CD8-positive, alpha-beta memory T cell (primary cell): ENCODE results near the gene ABCB9. TPM values are rescaled to one million over a fixed set of nuclear protein-coding genes. Genes with fewer than 3 reads are reported as not detected.

Experiments used
- CTCF ChIA-PET: fragments of 350-600 bp; sonication (Branson Sonifier 250); formaldehyde crosslinking; loops from one replicate; lab custom pipeline; 2021; ENCODE audit warnings: antibody characterized with exemption; lab: Charles Lee
- POLR2A ChIA-PET: fragments of 350-600 bp; sonication (Branson Sonifier 250); formaldehyde crosslinking; loops from one replicate; lab custom pipeline; 2021; ENCODE audit warnings: antibody characterized with exemption; lab: Charles Lee
- DNase-seq, 5 donors: peaks; one replicate each; pipeline versions ENCODE4 v3.0.0 to v3.0.0-alpha.2; 2020 to 2022; ENCODE audit warnings: mixed read lengths in 1 of 5
- H3K27ac ChIP-seq: one replicate; pipeline ENCODE4 v1.7.0; 2013; ENCODE audit warnings: low read depth, mild to moderate bottlenecking, low read length, moderate library complexity
- H3K27me3 ChIP-seq: 2 replicates; pipeline ENCODE4 v1.7.0; 2013; ENCODE audit warnings: low read length, mild to moderate bottlenecking; ENCODE audit not compliant: insufficient read depth, poor library complexity, severe bottlenecking
- H3K36me3 ChIP-seq: 2 replicates; pipeline ENCODE4 v1.7.0; 2013; ENCODE audit warnings: mild to moderate bottlenecking, low read length, moderate library complexity; ENCODE audit not compliant: insufficient read depth
- H3K4me1 ChIP-seq: 2 replicates; pipeline ENCODE4 v1.7.0; 2013; ENCODE audit warnings: mild to moderate bottlenecking, low read length, moderate library complexity; ENCODE audit not compliant: insufficient read depth
- H3K4me3 ChIP-seq: 2 replicates; pipeline ENCODE4 v1.7.0; 2013; ENCODE audit warnings: mild to moderate bottlenecking, low read length
- H3K9me3 ChIP-seq: 2 replicates; pipeline ENCODE4 v1.7.0; 2013; ENCODE audit warnings: mild to moderate bottlenecking, low read length
- H3K27ac Mint-ChIP-seq, 8 donors: one replicate each; pipeline ENCODE4 v1.8.0; 2020 to 2021; ENCODE audit warnings: mixed read lengths in 8 of 8, mild to moderate bottlenecking in 6 of 8, inconsistent platforms in 3 of 8, moderate library complexity in 3 of 8
- H3K27me3 Mint-ChIP-seq, 2 donors: one replicate each; pipeline ENCODE4 v1.8.0; 2020 to 2021; ENCODE audit warnings: mixed read lengths in 2 of 2, mild to moderate bottlenecking in 1 of 2, moderate library complexity in 1 of 2
- H3K36me3 Mint-ChIP-seq, 3 donors: one replicate each; pipeline ENCODE4 v1.8.0; 2020 to 2021; ENCODE audit warnings: mixed read lengths in 3 of 3, inconsistent platforms in 1 of 3, mild to moderate bottlenecking in 1 of 3
- H3K4me1 Mint-ChIP-seq, 3 donors: one replicate each; pipeline ENCODE4 v1.8.0; 2020 to 2021; ENCODE audit warnings: mixed read lengths in 3 of 3, inconsistent platforms in 1 of 3, mild to moderate bottlenecking in 1 of 3
- H3K4me3 Mint-ChIP-seq, 7 donors: one replicate each; pipeline ENCODE4 v1.8.0; 2020 to 2021; ENCODE audit warnings: mixed read lengths in 7 of 7, mild to moderate bottlenecking in 6 of 7, moderate library complexity in 4 of 7, inconsistent platforms in 2 of 7
- H3K9me3 Mint-ChIP-seq, 5 donors: one replicate each; pipeline ENCODE4 v1.8.0; 2020 to 2022; ENCODE audit warnings: mixed read lengths in 5 of 5, mild to moderate bottlenecking in 3 of 5, moderate library complexity in 2 of 5, inconsistent platforms in 1 of 5
- polyA plus RNA-seq: library from polyadenylated mRNA; unstranded; fragments of 300-500 nt; fragmentation: Illumina TruSeq; gene quantifications from one replicate; pipeline ENCODE4 v1.2.3, GENCODE V29; 2021
- total RNA-seq, 2 experiments: library from RNA; stranded (reverse); gene quantifications; one replicate each; pipeline ENCODE4 v1.2.3, GENCODE V29; 2021

Gene ABCB9
- total and polyA plus RNA-seq, 3 experiments from 2014 or later = 0.99 to 3.9 (median 3.7) TPM

DNA sequence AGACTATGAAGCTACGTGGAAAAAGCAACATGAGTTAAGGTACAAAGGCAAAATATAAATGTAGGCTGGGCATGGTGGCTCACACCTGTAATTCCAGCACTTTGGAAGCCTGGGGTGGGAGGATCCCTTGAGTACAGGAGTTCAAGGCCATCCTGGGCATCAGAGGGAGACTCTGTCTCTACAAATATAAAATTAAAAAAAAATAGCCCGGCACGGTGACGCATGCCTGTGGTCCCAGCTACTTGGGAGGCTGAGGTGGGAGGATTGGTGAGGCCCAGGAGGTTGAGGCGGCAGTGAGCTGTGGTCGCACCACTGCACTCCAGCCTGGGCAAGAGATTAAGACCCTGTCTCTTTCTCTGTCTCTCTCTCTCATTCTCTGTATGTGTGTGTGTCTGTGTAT is 66.4 kb downstream of the ABCB9 start:
- ChIA-PET CTCF (interaction anchor here (2.2 kb wide), 1 partner anchor 47 kb away, joined by 5 read pairs; no protein-coding TSS in a partner anchor), POLR2A (no interaction called here)
- DNase-seq = no peak
- Mint-ChIP-seq H3K36me3 (peaks cover 0 to 13% (median 0%) of the 10 kb centered on the region in 3 donors), H3K4me1 (peaks cover 61 to 76% (median 71%) of the 10 kb centered on the region in 3 donors), H3K4me3 (peak overlapping the region in 6 of 7 donors; percentile 5 to 65 (median 42)), H3K9me3 (peaks cover 0 to 5% (median 2%) of the 10 kb centered on the region in 5 donors), H3K27ac (peak overlapping the region; percentile 83 to 100 (median 93)), H3K27me3 (peaks cover 0 to 5% of the 10 kb centered on the region in 2 donors)
- Histone ChIP-seq H3K9me3 (no peaks in the 10 kb centered on the region), H3K4me3 (no peak overlapping the region), H3K4me1 (peaks cover 64% of the 10 kb centered on the region), H3K27ac (no peak overlapping the region), H3K27me3 (no peaks in the 10 kb centered on the region), H3K36me3 (no peaks in the 10 kb centered on the region)

- H3K27ac ChIP-seq = peak overlapping the region; percentile 91
- Mint-ChIP-seq H3K4me3 (peak overlapping the region; percentile 85 to 99 (median 94)), H3K27me3 (peaks cover 0 to 5% of the 10 kb centered on the region in 2 donors), H3K27ac (peak overlapping the region; percentile 94 to 100 (median 99)), H3K9me3 (peaks cover 0 to 5% (median 2%) of the 10 kb centered on the region in 5 donors), H3K4me1 (peaks cover 79 to 95% (median 94%) of the 10 kb centered on the region in 3 donors), H3K36me3 (peaks cover 0 to 26% (median 0%) of the 10 kb centered on the region in 3 donors)
- H3K9me3 ChIP-seq = no peaks in the 10 kb centered on the region
- POLR2A ChIA-PET = interaction anchor here (2.1 to 3.0 kb wide), 3 partner anchors 8 to 336 kb away, joined by 8 to 14 read pairs (median 11); partner anchors contain the start of genes MPHOSPH9 and MTRFR
- H3K4me3 ChIP-seq = peak overlapping the region; percentile 94
- H3K27me3 ChIP-seq = no peaks in the 10 kb centered on the region
- peaks cover 91% of the 10 kb centered on the region for H3K4me1 ChIP-seq
- no peaks in the 10 kb centered on the region for H3K36me3 ChIP-seq
- DNase-seq = no peak
- CTCF ChIA-PET = interaction anchor here (0.8 to 6.7 kb wide), 7 partner anchors 11 to 61 kb away, joined by 3 to 43 read pairs (median 3); no protein-coding TSS in a partner anchor
Observed at GRCh38 chr12:122896662-122897061, 69.6 kb downstream of the ABCB9 start.

GRCh38 chr12:122895704-122896636 is 70.3 kb downstream of the ABCB9 start, which contains the start of gene VPS37B:
TSS of gene VPS37B (minus strand) at chr12:122896124. CDS start at chr12:122896062, 62 bp downstream.
- CTCF ChIA-PET = interaction anchor here (0.8 to 6.7 kb wide), 8 partner anchors 10 to 57 kb away, joined by 3 to 43 read pairs (median 5); no protein-coding TSS in a partner anchor
- Histone ChIP-seq H3K27ac (peak within 1 kb of the TSS; percentile 91), H3K4me3 (peak within 1 kb of the TSS; percentile 94), H3K36me3 (no peaks in the 10 kb centered on the region), H3K9me3 (no peaks in the 10 kb centered on the region), H3K27me3 (no peaks in the 10 kb centered on the region), H3K4me1 (peaks cover 91% of the 10 kb centered on the region)
- Mint-ChIP-seq H3K27me3 (peaks cover 0 to 5% of the 10 kb centered on the region in 2 donors), H3K4me1 (peaks cover 80 to 95% (median 95%) of the 10 kb centered on the region in 3 donors), H3K27ac (peak within 1 kb of the TSS; percentile 94 to 100 (median 99)), H3K4me3 (peak within 1 kb of the TSS; percentile 85 to 99 (median 94)), H3K9me3 (peaks cover 0 to 5% (median 2%) of the 10 kb centered on the region in 5 donors), H3K36me3 (peaks cover 0 to 27% (median 0%) of the 10 kb centered on the region in 3 donors)
- DNase-seq = peak; percentile 85 to 94 (median 93)
- POLR2A ChIA-PET = interaction anchor here (0.7 to 3.0 kb wide), 5 partner anchors 10 to 817 kb away, joined by 3 to 11 read pairs (median 4); partner anchors contain the start of genes MLXIP, MPHOSPH9 and MTRFR

DNA sequence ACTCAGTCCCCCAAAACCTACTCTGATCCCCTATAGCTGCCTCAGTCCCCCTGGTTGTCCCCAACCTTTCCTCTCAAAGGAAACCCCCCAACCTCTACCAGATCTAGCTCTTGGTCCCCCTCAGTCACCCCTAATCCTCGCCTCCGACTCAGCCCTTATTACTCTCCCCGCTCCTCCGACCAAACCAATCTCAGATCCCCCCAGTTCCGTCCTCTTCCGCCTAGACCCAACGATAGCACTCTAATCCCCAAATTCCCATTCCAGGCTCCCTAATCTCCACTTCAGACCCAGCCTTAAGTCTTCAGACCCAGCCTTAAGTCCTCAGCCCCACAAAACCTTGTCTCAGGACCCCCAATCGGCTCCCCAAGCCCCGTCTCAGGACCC is 71.0 kb downstream of the ABCB9 start:
- Mint-ChIP-seq H3K4me3 (peak overlapping the region; percentile 85 to 99 (median 94)), H3K9me3 (peaks cover 0 to 5% (median 2%) of the 10 kb centered on the region in 5 donors), H3K36me3 (peaks cover 0 to 29% (median 0%) of the 10 kb centered on the region in 3 donors), H3K27ac (peak overlapping the region; percentile 94 to 100 (median 99)), H3K4me1 (peaks cover 79 to 95% (median 95%) of the 10 kb centered on the region in 3 donors), H3K27me3 (peaks cover 0 to 5% of the 10 kb centered on the region in 2 donors)
- DNase-seq = no peak
- H3K36me3 ChIP-seq = no peaks in the 10 kb centered on the region
- ChIA-PET CTCF (interaction anchor here (0.9 to 6.7 kb wide), 5 partner anchors 11 to 57 kb away, joined by 3 to 43 read pairs (median 5); no protein-coding TSS in a partner anchor), POLR2A (interaction anchor here (0.7 to 3.0 kb wide), 4 partner anchors 10 to 817 kb away, joined by 3 to 11 read pairs (median 4); partner anchors contain the start of gene MLXIP)
- H3K27ac ChIP-seq = peak overlapping the region; percentile 91
- H3K27me3 ChIP-seq = no peaks in the 10 kb centered on the region
- peaks cover 91% of the 10 kb centered on the region for H3K4me1 ChIP-seq
- H3K4me3 ChIP-seq = peak overlapping the region; percentile 94
- H3K9me3 ChIP-seq = no peaks in the 10 kb centered on the region

- Mint-ChIP-seq H3K9me3 (peaks cover 0 to 5% (median 2%) of the 10 kb centered on the region in 5 donors), H3K36me3 (peaks cover 0 to 29% (median 0%) of the 10 kb centered on the region in 3 donors), H3K4me3 (peak overlapping the region; percentile 85 to 99 (median 94)), H3K27me3 (peaks cover 0 to 5% of the 10 kb centered on the region in 2 donors), H3K27ac (peak overlapping the region; percentile 94 to 100 (median 99)), H3K4me1 (peaks cover 79 to 95% (median 95%) of the 10 kb centered on the region in 3 donors)
- DNase-seq = peak in 4 of 5 donors; percentile 28 to 57 (median 40)
- H3K36me3 ChIP-seq = no peaks in the 10 kb centered on the region
- H3K4me3 ChIP-seq = peak overlapping the region; percentile 94
- peak overlapping the region; percentile 91 for H3K27ac ChIP-seq
- peaks cover 92% of the 10 kb centered on the region for H3K4me1 ChIP-seq
- H3K9me3 ChIP-seq = no peaks in the 10 kb centered on the region
- ChIA-PET POLR2A (interaction anchor here (0.8 to 3.0 kb wide), 5 partner anchors 9 to 816 kb away, joined by 3 to 11 read pairs (median 4); partner anchors contain the start of gene MLXIP), CTCF (interaction anchor here (0.9 to 6.7 kb wide), 7 partner anchors 9 to 34 kb away, joined by 3 to 43 read pairs (median 4); no protein-coding TSS in a partner anchor)
- H3K27me3 ChIP-seq = no peaks in the 10 kb centered on the region
Observed at GRCh38 chr12:122894193-122895121, 71.8 kb downstream of the ABCB9 start.

- peak overlapping the region; percentile 94 for H3K4me3 ChIP-seq
- Mint-ChIP-seq H3K36me3 (peaks cover 0 to 29% (median 0%) of the 10 kb centered on the region in 3 donors), H3K4me3 (peak overlapping the region; percentile 85 to 99 (median 94)), H3K4me1 (peaks cover 78 to 95% (median 95%) of the 10 kb centered on the region in 3 donors), H3K27ac (peak overlapping the region; percentile 54 to 100 (median 85)), H3K9me3 (peaks cover 0 to 5% (median 2%) of the 10 kb centered on the region in 5 donors), H3K27me3 (peaks cover 0 to 5% of the 10 kb centered on the region in 2 donors)
- H3K27ac ChIP-seq = peak overlapping the region; percentile 91
- peaks cover 93% of the 10 kb centered on the region for H3K4me1 ChIP-seq
- no peaks in the 10 kb centered on the region for H3K9me3 ChIP-seq
- no peaks in the 10 kb centered on the region for H3K36me3 ChIP-seq
- DNase-seq = no peak
- H3K27me3 ChIP-seq = no peaks in the 10 kb centered on the region
- ChIA-PET CTCF (interaction anchor here (1.1 to 6.7 kb wide), 6 partner anchors 8 to 33 kb away, joined by 3 to 43 read pairs (median 4); no protein-coding TSS in a partner anchor), POLR2A (interaction anchor here (0.5 to 0.9 kb wide), 3 partner anchors 28 to 99 kb away, joined by 3 to 6 read pairs (median 3); no protein-coding TSS in a partner anchor)
Observed at GRCh38 chr12:122893208-122894153, 72.8 kb downstream of the ABCB9 start.
